OCI-LY7 (cell line): ENCODE results near the gene MATR3.

Experiments used
- EZH2phosphoT487 ChIP-seq: fragments of 200-600 bp; sonication (generic); IDR thresholded peaks from 2 replicates; pipeline ENCODE4 v1.6.1; 2018; ENCODE audit warnings: low read depth, borderline replicate concordance, mild to moderate bottlenecking, mixed run types, antibody characterized with exemption, low read length, moderate library complexity, mixed read lengths
- TF ChIP-seq, protein P1 (sequence below): fragments of 200-600 bp; sonication (generic); conservative IDR thresholded peaks from 2 replicates; pipeline ENCODE4 v1.5.1; 2014; ENCODE audit warnings: mild to moderate bottlenecking, antibody characterized with exemption, low read length, moderate library complexity, mixed read lengths

DNA sequence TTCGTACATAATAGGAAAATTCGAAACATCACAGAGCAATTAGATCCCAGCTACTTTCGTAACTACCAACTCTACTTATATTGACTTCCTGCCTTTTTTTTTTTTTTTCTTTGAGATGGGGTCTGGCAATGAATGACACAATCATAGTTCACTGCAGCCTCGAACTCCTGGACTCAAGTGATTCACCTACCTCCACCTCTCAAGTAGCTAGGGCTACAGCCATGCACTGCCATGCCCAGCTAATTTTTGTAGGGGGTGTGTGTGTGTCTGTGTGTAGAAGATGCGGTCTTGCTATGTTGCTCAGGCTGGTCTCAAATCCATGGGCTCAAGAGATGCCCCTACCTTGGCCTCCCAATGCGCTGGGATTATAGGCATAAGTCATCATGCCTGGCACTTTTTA lies 42.3 kb downstream of the MATR3 start:
- TF ChIP-seq, protein P1, sequence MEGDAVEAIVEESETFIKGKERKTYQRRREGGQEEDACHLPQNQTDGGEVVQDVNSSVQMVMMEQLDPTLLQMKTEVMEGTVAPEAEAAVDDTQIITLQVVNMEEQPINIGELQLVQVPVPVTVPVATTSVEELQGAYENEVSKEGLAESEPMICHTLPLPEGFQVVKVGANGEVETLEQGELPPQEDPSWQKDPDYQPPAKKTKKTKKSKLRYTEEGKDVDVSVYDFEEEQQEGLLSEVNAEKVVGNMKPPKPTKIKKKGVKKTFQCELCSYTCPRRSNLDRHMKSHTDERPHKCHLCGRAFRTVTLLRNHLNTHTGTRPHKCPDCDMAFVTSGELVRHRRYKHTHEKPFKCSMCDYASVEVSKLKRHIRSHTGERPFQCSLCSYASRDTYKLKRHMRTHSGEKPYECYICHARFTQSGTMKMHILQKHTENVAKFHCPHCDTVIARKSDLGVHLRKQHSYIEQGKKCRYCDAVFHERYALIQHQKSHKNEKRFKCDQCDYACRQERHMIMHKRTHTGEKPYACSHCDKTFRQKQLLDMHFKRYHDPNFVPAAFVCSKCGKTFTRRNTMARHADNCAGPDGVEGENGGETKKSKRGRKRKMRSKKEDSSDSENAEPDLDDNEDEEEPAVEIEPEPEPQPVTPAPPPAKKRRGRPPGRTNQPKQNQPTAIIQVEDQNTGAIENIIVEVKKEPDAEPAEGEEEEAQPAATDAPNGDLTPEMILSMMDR, result no peak
- no peak for TF ChIP-seq EZH2phosphoT487
